ENCODE measurements around the gene HDAC7.

DNA sequence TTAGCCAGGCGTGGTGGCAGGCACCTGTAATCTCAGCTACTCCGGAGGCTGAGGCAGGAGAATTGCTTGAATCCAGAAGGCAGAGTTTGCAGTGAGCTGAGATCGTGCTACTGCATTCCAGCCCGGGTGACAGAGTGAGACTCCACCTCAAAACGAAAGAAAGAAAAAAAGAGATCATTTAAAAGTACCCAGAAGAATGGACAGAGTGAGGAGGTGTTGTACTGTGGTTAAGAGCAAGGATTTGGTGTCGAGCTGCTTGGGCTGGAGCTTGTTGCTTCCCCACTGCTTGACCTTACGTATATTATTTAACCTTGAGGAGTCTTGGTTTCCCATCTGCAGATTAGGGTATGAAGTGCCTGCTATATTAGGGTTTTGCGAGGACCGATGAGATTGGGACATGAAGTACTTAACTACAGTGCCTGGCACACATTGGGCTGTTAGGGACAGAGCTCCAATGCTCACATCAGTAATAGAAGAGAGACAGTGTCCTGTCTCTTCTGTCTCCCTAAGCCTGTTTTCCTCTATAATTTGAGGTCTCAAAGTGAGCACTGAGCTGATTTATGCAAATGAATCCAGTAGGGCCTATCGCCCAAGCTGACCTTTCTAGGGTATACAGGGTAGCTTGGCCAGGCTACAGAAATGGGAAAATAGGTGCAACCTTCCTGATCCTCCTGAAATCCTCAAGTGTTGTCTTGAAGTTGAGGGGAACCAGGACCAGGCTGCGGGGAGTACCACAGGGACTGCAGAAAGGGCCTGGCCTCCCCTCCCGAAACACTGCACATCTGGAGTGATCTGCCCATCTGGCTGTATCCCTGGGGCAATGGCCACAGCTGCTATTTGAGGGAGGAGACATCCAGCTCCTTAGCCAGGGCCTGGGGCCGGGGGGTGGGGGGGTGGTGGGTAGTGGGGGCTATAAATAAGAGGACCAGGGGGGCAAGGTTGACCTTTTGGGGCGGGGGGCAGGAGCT lies 8.6 kb upstream of the HDAC7 start:
- TF ChIP-seq POLR2A (IDR thresholded peaks at IDR 0.05) = no peak
- TF ChIP-seq, protein P1, sequence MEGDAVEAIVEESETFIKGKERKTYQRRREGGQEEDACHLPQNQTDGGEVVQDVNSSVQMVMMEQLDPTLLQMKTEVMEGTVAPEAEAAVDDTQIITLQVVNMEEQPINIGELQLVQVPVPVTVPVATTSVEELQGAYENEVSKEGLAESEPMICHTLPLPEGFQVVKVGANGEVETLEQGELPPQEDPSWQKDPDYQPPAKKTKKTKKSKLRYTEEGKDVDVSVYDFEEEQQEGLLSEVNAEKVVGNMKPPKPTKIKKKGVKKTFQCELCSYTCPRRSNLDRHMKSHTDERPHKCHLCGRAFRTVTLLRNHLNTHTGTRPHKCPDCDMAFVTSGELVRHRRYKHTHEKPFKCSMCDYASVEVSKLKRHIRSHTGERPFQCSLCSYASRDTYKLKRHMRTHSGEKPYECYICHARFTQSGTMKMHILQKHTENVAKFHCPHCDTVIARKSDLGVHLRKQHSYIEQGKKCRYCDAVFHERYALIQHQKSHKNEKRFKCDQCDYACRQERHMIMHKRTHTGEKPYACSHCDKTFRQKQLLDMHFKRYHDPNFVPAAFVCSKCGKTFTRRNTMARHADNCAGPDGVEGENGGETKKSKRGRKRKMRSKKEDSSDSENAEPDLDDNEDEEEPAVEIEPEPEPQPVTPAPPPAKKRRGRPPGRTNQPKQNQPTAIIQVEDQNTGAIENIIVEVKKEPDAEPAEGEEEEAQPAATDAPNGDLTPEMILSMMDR (IDR thresholded peaks at IDR 0.05) = no peak
- no peak for TF ChIP-seq EP300 (IDR thresholded peaks at IDR 0.05)
- no peak for TF ChIP-seq POLR2AphosphoS5 (IDR thresholded peaks at IDR 0.05)
